HG02981 (cell line): Measurements from ENCODE around the gene USH2A.

Source experiments
- ATAC-seq: cut with Tn5 transposase; IDR thresholded peaks from one replicate; pipeline ENCODE4 v1.9.1; 2021; ENCODE audit warnings: mild to moderate bottlenecking, moderate library complexity; ENCODE audit not compliant: unreplicated experiment

The USH2A gene, protein sequence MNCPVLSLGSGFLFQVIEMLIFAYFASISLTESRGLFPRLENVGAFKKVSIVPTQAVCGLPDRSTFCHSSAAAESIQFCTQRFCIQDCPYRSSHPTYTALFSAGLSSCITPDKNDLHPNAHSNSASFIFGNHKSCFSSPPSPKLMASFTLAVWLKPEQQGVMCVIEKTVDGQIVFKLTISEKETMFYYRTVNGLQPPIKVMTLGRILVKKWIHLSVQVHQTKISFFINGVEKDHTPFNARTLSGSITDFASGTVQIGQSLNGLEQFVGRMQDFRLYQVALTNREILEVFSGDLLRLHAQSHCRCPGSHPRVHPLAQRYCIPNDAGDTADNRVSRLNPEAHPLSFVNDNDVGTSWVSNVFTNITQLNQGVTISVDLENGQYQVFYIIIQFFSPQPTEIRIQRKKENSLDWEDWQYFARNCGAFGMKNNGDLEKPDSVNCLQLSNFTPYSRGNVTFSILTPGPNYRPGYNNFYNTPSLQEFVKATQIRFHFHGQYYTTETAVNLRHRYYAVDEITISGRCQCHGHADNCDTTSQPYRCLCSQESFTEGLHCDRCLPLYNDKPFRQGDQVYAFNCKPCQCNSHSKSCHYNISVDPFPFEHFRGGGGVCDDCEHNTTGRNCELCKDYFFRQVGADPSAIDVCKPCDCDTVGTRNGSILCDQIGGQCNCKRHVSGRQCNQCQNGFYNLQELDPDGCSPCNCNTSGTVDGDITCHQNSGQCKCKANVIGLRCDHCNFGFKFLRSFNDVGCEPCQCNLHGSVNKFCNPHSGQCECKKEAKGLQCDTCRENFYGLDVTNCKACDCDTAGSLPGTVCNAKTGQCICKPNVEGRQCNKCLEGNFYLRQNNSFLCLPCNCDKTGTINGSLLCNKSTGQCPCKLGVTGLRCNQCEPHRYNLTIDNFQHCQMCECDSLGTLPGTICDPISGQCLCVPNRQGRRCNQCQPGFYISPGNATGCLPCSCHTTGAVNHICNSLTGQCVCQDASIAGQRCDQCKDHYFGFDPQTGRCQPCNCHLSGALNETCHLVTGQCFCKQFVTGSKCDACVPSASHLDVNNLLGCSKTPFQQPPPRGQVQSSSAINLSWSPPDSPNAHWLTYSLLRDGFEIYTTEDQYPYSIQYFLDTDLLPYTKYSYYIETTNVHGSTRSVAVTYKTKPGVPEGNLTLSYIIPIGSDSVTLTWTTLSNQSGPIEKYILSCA (N-terminal part only)

DNA sequence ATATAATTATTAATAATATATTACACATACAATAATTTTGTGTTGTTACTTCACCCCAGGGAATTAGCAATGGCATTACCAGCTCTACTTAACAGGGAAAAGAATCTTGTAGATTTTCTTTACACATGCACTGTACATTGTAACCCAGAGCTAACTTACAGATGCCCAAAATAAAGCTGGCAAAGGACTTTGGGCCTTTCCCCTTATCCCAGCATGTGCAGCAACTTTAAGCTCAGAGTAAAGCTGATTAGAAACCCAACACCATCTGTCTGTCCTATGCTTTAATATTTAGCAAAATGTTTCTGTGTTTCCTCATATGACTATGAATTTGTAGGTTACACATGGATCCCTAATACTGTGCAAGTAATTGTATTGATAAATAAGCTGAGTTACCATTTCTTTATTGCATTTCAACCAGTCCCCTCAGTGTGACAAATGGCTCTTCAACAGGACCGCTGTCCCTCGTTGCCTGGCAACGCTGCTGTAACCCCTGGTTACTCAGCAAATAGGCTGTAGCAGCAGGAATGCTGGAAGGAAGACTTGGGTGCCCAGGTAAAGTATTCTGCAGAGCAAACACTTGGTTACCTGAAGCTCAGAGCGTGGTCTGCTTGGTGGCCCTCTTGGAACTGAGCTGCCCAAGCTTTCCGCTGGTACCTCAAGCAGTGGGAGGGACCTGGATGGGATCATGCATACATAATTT lies at the start of gene USH2A:
Gene USH2A, minus strand, starts transcription at position 628 of the 700 bp plus-strand sequence. CDS start 1,112 bp downstream, outside the sequence.
- ATAC-seq, result no peak

GRCh38 chr1:216466162-216466801 lies 43.0 kb upstream of the USH2A start:
- no peak for ATAC-seq

DNA sequence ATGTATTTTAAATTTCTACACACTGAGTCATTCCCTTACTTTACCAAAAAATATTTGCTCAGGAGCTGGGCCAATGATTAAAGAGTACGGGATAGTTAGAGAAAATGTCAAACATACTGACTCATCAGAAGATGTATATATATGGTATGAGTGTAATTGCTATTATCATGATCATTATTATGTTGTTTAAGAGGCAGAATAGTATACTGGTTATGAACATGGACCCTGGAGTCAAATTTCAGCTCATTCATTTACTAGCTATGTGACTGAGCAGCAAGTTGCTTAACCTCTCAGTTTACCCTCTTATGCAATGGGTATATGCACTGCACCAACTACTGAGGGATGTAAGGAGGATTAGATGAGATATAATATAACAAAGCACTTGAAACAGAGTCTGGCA lies 41.2 kb upstream of the USH2A start:
- ATAC-seq, result no peak

- no peak for ATAC-seq
Measured at GRCh38 chr1:216462066-216462775, 39.0 kb upstream of the USH2A start.

GRCh38 chr1:216461466-216461865 lies 38.2 kb upstream of the USH2A start:
- ATAC-seq, result no peak

GRCh38 chr1:216459651-216460207 lies 36.5 kb upstream of the USH2A start:
- ATAC-seq, result no peak

GRCh38 chr1:216458812-216459211 lies 35.6 kb upstream of the USH2A start:
- ATAC-seq, result no peak

DNA sequence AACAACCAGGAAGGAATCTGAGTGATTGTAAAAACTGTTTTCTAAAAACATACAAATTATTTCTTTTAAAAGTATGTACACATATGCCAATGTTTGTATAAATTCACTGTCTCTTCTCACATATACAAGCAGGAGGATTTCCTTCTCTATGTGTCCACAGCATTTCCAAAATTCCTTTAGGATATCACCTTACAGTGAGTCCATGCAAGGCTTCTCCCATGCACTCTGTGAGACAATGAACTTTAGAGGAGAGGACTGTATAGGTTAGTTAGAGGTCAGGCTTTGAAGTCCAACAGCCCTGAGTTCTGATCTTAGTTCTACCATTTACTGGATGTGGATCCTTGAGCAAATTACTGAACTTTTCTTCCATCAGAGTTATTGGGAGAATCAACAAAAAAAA lies 34.1 kb upstream of the USH2A start:
- ATAC-seq, result no peak

GRCh38 chr1:216456682-216457081 lies 33.4 kb upstream of the USH2A start:
- ATAC-seq, result no peak

DNA sequence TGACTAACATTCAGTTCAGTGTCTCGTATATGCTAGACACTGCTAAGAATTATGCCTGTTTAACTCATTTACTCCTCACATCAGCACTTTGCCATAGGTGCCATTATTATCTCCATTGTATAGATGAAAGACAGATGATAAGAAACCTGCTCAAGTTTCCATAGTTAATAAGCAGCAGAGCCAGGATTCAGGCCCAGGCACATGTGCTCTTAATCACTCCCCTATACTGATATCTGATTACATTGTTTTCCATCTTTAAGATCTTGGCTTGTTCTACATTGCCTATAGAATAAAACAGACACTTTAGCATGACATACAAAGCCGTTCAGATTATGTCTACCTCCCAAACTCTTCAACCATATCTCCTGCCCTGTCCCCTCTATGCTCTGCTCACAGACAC lies 30.5 kb upstream of the USH2A start:
- ATAC-seq, result no peak

GRCh38 chr1:216450227-216450626 lies 27.0 kb upstream of the USH2A start:
- no peak for ATAC-seq

GRCh38 chr1:216448011-216448510 lies 24.8 kb upstream of the USH2A start:
- ATAC-seq, result no peak

DNA sequence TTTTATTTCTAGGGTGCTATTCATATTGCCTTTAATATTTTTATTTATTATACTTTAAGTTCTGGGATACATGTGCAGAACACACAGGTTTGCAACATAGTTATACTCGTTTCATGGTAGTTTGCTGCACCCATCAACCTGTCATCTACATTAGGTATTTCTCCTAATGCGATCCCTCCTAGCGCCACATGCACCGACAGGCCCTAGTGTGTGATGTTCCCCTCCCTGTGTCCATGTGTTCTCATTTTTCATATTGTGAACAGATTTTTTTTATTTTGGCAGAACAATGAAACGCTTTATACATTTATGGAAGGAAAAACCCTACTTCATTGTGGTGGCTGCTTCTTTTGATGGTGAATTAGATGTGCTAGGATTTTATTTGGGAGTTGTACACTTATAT lies 14.4 kb upstream of the USH2A start:
- no peak for ATAC-seq

- no peak for ATAC-seq
Measured at GRCh38 chr1:216434232-216434631, 11.0 kb upstream of the USH2A start.

GRCh38 chr1:216433175-216433574 lies 9.9 kb upstream of the USH2A start:
- no peak for ATAC-seq

DNA sequence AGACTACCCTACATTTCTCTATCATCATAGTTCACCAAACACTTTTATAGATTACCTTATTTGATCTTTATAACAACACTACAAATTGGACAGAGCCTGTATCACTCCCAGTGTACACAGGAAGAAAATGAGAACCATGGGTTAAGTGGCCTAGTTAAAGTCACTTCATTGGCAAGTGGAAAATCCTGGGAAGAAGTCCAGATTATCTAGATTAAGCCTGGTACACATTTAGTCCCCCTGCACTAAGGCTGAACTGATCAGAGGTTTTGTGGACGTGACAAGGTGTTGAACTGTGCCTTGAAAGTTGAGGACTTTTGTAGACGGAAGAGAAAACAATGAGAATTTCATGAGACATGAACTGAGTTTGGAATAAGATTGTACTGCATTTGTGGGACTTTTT lies 7.5 kb upstream of the USH2A start:
- no peak for ATAC-seq

DNA sequence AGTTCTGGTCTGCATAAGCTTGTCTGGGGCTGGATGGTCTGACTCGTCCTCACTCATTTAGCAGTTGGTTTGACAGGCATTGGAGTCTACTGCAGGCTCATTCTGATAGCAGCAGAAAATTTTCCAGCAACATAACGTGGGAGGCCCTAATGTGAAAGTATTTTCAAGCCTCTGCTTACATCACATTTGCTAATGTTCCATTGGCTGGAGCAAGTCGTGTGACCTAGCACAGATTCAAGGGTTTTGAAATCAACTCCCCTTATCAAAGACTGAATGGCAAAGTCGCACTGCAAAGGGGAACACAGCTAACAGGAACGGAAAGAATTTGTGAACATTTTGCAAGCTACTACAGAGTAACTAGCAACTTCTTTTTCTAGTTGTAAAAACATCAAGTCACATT lies 2.3 kb upstream of the USH2A start:
- no peak for ATAC-seq

GRCh38 chr1:216420746-216421145 lies 2.5 kb downstream of the USH2A start:
- ATAC-seq, result no peak

- ATAC-seq, result no peak
Measured at GRCh38 chr1:216420263-216420662, 3.0 kb downstream of the USH2A start.
